ENCODE results near the gene CNOT6. TPM values are rescaled to one million over a fixed set of nuclear protein-coding genes. Genes with fewer than 3 reads are reported as not detected.

CNOT6 gene
- total RNA-seq, 1 donor, result 11.6 TPM

DNA sequence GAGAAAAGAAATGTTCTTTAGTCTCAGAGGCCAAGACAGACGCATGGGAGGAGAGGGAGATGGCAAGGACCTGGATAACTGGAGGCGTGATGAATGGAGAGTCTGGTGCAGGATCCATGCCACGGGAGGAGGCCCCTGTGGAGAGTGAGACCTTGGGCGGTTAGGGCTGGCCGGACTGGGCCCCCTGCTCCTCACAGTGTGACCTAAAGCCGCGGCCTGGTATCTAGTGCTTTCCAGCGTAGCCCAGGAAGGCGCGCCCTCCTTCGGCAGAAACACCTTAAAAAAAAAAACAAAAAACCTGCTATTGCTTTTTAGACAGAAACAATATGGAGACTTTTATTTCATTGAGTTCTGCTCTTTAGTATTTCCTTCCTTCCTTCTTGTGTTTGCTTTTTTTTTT is 64.1 kb downstream of the CNOT6 start:
- no peak for DNase-seq (ENCODE audit: low read depth in 2 of 3, low spot score in 2 of 3)

DNA sequence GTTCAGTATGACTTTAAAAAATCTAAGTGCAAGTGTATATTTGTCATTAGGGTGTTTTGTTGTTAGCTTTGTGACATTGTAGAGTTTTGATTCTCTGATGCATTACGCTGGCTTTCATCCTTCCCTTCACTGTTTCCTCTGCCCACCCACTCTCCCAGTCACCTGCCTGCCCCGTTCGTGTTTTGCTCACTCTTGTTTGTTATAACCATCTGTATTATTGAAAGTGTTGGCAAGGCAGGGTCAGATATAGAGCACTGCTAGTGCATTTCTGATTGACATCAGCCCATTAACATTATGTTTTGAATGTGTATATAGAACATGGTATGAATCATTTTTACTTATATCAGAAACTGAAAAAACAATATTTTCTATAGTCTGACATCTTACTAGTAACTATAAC is 69.8 kb downstream of the CNOT6 start:
- no peak for DNase-seq (ENCODE audit: low read depth in 2 of 3, low spot score in 2 of 3)

DNA sequence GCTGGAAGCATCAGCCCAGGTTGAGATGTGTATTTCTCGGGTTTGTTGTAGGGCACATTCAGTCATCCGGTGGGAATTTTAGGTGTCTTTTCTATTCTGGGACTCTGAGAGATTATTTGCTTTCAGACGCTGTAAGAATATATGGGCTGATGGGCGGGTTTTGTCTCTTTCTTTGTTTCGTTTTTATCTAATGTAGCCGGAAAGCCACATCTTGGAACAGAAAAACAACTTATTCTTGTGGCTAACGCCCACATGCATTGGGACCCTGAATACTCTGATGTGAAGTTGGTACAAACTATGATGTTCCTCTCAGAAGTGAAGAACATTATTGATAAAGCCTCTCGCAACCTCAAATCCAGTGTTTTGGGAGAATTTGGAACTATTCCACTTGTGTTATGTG is 74.7 kb downstream of the CNOT6 start:
- no peak for DNase-seq (ENCODE audit: low read depth in 2 of 3, low spot score in 2 of 3)

DNA sequence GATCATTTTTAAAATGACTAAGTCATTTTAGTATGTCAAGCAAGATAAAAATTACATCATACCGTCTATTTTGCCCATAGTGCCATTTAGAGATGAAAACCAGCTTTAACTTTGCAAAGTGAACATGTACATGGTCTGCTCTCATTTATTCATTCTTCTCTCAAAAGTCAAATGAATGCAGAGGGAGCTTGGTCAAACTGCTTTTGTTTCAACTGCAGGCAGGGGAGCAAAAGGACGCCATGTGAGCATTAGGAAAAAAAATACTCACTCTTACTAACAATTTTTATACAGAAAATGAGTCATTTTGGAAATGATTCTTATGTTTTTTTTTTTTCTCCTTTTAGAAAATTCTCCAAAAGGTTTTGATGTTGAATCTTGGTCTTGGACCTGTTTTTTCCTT is 81.4 kb downstream of the CNOT6 start:
- DNase-seq (ENCODE audit: low read depth in 2 of 3, low spot score in 2 of 3), result no peak

DNA sequence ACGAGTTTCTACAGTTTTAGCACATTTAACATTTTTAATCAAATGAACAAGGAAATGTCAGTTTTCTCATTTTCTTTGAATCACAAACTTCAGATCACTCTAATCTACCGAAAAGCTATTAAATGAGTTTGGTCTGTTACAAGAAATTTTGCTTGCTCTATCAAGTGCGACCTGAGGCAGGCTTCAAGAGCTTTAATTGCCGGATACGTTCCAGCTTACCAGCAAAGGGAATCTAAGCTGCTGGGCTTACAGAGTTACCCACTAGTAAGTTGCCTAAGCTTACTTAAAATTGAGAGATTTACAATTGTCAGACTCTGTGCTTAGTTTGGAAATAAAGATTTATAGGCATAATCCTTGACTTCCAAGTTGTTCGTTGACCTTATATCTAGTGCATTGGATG is 86.5 kb downstream of the CNOT6 start:
- no peak for DNase-seq (ENCODE audit: low read depth in 2 of 3, low spot score in 2 of 3)

DNA sequence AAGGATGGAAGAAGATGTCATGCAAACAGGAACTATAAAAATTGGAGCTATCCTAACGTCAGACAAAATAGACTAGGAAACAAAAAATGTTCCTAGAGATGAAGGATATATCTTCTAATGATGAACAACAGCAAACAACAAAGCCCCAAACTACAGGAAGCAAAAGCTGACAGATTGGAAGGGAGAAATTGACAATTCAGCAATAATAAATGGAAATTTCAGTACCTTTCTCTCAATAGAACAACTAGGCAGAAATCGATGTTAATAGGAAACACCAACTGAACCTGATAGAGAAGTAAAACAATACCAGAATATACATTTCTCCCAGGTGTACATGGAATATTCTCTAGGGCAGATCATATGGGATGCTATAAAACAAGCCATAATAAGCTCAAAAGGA is 89.6 kb downstream of the CNOT6 start:
- no peak for DNase-seq (ENCODE audit: low read depth in 2 of 3, low spot score in 2 of 3)

DNA sequence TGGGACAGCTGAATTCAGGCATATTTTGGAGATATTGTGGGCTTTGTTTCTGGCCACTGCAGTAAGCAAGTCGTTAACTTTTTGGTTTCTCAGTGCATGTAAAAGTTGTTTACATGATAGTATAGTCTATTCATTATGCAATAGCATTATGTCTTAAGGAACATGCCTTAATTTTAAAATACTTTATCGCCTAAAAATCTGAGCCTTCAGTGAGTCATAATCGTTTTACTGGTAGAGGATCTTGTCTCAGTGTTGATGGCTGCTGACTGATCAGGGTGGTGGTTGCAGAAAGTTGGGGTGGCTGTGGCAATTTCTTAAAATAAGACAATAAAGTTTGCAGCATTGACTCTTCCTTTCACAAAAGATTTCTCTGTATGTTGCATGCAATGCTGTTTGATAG is 92.0 kb downstream of the CNOT6 start:
- no peak for DNase-seq (ENCODE audit: low read depth in 2 of 3, low spot score in 2 of 3)

DNA sequence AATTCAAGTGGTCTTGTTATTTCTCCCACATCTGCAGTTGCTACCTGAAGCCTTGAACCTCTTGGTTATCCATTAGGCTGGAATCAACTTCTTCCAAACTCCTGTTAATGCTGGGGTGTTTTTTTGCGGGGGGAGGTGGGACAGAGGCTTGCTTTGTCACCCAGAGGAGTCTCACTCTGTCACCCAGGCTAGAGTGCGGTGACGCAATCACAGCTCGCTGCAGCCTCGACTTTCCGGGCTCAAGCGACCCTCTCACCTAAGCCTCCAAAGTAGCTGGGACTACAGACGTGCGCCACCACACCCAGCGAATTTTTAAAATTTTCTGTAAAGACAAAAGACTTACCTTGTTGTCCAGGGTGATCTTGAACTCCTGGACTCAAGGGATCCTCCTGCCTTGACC is 92.7 kb downstream of the CNOT6 start:
- no peak for DNase-seq (ENCODE audit: low read depth in 2 of 3, low spot score in 2 of 3)

DNA sequence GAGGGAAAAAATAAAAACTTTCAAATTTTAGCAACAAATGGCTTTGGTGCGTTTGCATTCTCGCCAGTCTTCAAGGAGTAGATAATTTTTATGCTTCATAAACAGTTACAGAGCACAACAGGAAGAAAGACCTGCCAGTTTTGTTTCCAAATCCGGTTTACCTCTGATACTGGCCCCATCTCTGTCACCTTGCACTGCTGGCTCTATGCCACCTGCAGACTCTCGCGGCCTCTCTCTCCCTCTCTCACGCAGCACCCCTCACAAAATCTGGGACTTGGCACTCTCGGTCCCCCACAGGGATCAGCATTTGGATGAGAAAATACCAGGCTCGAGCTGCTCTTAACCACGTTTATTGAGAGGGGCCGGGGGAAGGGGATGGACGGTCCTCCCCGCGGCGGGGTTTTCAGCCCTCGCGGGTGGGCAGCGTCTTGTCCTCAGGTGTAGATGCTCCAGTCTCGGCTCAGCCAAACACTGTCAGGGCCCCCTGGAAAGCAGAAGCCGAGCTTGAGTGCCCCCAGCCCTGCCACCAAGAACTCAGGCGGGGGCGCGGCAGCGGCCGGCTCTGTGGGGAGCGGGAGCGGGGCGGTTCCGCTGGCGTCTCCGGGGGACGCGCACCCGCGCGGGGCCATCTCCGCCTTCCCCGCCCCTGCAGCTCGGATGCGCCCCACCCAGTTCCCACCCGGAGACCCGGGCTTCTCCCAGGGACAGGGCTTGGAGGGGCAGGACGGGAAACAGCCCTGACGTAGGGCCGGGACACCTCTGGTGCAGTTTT is 95.8 kb downstream of the CNOT6 start:
- DNase-seq (ENCODE audit: low read depth in 2 of 3, low spot score in 2 of 3), result peak in 1 of 3 donors; percentile 13

DNA sequence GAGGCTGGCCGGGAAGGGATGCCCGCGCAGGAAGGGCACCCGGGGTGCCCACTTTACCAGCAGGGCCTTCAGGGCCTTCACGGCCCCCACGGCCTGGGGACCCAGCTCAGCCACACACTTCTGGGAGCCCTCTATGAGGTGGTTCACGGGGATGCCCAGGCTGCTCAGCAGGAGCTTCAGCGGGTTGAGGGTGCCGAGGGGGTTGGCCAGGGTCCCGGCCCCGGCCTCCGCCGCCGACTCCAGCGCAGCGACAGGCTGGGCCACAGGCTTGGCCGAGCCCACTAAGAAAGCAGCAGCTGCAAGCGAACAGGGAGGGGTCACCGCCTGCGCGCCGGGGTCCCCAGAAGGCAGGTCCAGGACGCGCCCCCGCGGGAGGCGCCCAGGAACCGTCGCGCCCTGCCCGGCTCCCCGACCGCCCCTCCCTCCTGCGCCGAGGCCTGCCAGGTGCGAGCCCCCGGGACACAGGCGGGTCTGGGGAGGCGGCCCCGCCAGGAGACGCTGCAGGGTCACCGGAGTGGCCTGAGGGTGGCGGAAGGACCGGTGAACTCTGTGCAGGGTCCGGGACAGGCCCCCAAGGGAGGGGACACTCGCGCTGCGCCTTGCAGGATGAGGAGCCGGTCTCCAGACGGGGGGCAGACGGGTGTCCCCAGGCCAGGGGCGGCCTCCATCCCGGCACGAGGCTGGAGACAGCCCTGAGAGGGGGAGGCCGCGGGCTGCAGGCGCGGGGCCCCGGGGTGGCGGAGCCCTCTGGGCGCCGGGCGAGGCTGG is 96.5 kb downstream of the CNOT6 start:
- no peak for DNase-seq (ENCODE audit: low read depth in 2 of 3, low spot score in 2 of 3)

DNA sequence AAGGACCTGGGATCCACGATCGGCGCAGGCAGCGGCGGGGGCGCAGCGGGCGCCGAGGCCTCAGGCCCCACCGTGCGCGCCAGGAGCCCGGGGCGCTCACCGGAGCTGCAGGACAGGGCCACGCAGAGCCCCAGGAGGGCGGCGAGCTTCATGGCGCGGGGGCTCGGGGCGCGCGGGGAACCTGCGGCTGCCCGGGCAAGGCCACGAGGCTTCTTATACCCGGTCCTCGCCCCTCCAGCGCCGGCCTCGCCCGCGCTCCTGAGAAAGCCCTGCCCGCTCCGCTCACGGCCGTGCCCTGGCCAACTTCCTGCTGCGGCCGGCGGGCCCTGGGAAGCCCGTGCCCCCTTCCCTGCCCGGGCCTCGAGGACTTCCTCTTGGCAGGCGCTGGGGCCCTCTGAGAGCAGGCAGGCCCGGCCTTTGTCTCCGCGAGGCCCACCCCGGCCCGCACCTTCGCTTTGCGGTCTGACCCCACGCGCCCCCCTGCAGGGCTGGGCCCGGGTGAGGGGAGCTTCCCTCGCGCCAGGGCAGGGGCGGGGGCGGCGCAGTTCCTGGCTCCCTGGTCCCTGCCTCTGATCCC is 97.2 kb downstream of the CNOT6 start, which contains the start of gene SCGB3A1:
SCGB3A1 (minus strand) TSS at position 189 of the 577 bp plus-strand sequence; CDS start at position 152, 37 bp downstream.
- peak in 2 of 3 donors; percentile 23 to 48 for DNase-seq (ENCODE audit: low read depth in 2 of 3, low spot score in 2 of 3)

DNA sequence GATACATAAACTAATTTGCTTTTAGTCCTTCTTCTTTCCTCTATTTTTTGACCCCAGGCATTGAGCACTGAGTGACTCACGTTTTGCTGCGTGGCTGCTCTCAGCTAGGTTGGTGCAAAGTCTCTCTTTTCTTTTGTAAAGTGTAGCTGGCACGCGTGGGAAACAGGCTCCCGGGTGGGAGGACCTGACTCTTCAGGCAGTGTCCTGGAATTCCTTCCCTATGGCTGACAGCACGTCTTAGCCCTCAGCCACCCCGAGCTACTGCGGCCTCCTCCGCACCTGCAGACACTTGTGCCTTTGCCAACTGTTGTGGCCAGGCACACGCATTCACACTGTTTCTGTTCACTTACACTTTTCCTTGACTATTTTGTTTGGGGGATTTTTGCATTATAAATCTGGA is 98.0 kb downstream of the CNOT6 start:
- DNase-seq (ENCODE audit: low read depth in 2 of 3, low spot score in 2 of 3), result no peak

DNA sequence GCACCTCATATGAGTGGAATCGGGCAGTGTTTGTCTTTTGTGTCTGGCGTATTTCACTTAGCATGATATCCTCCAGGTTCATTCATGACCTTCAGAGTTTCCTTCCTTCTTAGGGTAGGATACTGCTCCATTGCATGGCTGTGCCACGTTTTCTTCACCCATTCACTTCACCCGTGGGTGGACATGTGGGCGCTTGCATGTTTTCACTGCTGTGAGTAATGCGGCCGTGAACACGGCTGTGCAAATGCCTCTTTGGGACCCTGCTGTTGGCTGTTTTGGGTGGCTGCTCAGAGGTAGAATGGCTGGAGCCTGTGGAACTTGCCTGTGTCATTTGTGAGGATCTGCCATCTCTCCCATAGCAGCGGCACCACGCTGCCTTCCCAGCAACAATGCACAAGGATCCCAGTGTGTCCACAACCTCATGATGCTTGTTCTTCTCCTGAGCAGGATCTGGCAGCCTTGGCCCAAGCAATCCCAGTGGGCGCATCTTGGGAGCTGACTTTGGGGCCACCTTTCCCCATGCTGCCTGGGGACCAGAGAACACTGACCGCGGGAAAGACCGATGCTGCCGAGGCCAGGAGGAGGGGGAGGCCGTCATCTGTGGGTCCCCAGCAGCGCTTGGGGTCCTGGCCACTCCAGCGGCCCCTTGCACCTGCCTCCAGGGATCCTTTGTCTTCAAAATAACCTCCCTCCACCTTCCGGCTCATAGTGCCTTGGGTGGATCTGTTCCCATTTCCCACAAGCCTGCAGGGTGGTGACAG is 99.4 kb downstream of the CNOT6 start:
- DNase-seq (ENCODE audit: low read depth in 2 of 3, low spot score in 2 of 3), result no peak

DNA sequence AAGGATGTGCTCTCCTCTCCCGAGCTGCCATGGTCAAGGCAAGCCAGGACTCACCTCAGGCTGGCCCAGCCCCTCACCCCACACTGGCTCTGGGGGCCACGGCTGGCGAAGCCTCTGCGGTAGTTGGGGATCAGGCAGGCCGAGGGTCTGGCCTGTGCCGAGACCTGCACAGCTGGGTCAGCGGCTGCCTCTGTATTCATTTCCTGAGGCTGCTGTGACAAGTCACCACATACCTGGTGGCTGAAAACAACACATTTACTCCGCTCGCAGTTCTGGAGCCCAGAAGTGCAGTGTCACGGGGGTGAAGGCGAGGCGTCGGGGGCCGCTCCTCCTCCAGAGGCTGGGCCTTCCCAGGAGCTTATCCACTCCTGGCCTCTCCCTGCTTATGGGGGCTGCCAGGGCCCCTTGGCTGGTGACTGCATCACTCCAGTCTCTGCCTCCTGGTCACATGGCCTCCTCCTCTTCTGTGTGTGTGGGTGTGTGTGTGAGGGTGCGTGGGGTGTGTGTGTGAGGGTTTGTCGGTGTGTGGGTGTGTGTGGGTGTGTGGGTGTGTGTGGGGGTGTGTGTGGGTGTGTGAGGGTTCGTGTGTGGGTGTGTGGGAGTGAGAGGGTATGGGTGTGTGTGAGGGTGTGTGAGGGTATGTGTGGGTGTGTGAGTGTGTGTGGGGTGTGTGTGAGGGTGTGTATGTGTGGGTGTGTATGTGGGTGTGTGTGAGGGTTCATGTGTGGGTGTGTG is 100.3 kb downstream of the CNOT6 start:
- DNase-seq (ENCODE audit: low read depth in 2 of 3, low spot score in 2 of 3), result no peak

DNA sequence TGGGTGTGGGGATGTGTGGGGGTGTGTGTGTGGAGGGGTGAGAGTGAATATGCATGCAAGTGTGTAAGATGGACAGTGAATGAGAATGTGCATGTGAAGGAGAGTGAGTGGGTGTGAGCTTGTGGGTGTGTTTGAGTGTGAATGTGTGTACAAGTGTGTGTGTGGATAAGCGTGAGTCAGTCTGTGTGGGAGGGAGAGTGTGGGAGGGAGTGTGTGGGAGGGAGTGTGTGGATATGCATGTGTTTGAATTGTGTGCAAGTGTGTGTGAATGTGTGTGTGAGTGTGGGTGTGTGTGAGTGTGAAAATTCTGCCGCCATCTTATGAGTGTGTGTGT is 100.8 kb downstream of the CNOT6 start:
- no peak for DNase-seq (ENCODE audit: low read depth in 2 of 3, low spot score in 2 of 3)

DNA sequence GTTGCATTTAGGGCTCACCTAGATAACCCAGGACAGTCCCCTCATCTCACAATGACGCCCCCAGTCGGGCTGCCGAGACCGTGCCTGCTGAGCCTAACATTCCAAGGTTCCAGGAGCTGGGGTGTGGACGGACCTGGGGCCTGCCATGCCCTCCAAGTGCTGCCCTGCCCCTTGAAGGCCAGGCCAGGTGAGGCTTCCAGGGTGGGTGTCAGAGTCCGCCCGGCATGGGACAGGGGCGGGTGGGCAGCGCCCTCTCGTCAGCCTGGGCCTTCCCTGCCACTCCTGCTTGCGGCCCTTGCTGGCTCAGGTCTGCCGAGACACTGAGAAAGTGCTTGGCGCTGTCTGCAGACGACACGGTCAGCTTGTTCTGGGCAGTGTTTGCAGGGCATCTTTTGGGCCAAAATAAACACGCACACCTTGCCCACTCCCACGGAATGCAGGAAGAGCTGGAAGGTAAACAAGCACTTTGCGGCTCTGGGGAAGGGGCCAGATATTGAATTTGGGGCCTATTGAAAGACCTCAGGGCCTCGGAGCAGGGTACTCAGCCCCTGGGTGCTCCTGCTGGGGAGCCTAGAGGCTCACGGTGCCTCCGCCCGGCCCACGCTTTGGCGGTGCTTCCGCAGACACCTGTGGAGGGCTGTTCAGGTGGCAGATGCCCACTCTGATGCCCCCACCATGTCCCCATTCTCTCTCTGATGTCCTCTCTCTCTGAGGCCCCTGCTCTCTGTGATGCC is 101.4 kb downstream of the CNOT6 start:
- no peak for DNase-seq (ENCODE audit: low read depth in 2 of 3, low spot score in 2 of 3)

DNA sequence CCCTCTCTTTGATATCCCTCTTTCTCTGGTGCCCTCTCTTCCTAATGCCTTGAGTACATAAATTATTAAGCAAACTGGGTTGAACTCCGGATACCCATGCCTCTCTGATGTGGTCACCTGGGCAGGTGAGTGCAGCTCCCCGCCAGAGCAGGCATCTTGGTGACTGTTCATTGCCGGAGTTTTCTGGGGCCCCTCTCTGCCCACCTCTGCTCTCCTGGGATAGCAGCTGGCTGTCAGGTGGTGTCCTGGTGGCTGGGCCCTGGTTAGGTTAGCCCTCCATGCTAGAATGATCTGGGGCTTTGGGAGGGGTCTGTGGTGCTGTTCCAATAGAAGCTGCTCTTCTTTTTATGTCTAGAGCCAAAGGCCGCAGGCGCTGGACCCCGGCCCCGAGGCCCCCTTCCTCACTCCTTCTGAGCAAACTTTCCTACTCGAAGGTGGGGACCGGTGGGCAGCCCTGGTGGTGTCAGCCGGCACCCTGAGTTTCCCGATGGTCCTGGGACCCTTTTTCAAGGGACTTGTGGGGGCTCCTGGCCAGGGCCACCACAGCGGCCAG is 102.0 kb downstream of the CNOT6 start:
- no peak for DNase-seq (ENCODE audit: low read depth in 2 of 3, low spot score in 2 of 3)

DNA sequence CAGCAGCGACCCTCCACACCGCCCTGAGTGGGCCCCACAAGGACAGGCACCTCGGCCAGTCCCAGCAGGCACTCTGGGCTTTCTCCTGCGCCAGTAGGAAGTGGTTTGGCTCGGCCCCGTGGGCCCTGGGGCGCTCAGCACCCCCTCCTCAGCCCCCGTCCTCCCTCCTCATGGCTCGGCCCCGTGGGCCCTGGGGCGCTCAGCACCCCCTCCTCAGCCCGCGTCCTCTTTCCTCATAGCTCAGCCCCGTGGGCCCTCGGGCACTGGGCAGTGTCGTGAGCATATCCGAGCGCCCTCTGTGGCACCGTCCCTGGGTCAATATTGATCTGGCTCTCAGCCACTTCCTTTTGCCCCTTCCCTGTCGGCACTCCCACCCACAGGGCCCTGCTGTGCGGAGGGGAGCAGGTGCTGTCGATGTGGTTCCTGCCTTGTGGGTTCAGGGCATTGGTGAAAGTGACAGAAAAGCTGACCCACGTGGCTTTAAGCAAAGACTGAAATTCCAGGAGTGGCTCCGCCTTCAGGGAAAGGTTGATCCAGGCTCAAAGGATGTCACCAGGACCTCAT is 102.6 kb downstream of the CNOT6 start:
- no peak for DNase-seq (ENCODE audit: low read depth in 2 of 3, low spot score in 2 of 3)

DNA sequence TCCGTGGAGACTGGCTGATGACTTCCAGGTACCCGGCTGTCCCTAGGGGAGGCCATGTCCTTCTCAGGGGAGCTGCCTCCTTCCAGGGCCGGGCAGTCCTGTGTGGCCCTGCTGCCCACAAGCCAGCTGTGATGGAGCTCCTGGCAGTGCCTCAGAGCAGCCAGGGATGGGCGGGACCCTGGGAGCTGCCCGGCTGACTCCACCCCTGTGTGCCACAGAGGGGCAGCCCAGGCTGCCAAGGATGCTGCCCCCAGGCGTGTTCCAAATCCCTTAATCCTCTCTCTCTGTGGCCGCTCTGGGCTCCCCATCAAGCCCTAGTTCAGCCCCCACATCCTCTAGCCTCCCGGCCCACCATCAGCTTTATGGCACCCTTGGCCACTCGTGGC is 104.1 kb downstream of the CNOT6 start:
- no peak for DNase-seq (ENCODE audit: low read depth in 2 of 3, low spot score in 2 of 3)

Data from hematopoietic multipotent progenitor cell (in vitro differentiated cells).